Stimulated activated CD4-positive, alpha-beta T cell treated with anti-CD3 and anti-CD28 coated beads, Interleukin-1b, Interleukin-23, amount 100 ng/mL, for 24 hours (primary cell): ENCODE results near the gene TNIP2.
"Not testable (repeated sequence)": the region's sequence is repeated elsewhere in the genome, so short reads cannot be mapped to it uniquely, and the experiment has no call there.

Experiments used
- DNase-seq, 4 experiments: peaks; one replicate each; pipeline ENCODE4 v3.0.0-alpha.2; 2020; ENCODE audit warnings: low read depth in 4 of 4, low spot score in 1 of 4

TNIP2 gene

DNA sequence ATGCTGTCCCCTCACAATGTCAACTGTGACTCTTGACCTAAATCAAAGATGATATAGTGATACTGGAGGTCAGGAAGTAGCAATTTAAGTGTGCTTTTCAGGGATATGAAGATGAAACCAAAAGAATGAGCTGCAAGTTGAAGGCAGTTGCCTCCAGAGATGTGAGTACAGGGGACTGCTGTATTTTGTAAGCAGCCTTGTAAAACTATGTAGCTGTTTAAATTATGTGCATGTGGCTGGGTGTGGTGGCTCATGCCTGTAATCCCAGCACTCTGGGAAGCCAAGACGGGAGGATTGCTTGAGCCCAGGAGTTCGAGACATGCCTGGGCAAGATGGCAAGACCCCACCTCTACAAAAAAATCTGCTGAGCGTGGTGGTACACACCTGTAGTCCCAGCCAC, 15.1 kb upstream of the TNIP2 start:
- no peak for DNase-seq

DNA sequence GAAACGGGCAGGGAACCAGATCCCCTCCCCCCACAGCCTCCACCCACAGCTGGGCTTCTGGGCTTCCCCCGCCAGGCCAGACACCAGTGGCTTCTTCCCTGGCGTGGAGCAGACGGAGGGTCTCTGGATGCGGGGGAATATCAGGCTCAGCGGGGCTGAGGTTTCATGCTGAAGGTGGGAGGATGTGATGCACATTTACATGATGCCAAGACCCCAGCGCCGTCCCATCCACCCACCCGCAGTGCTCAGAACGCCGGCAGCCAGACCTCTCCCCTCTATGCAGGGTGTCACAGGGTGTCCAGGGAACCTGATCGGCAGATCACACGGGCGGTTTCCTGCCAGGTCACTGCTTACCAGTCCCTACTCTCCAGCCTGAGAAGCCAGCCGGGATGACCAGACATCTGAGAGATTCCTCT, 12.8 kb upstream of the TNIP2 start:
- DNase-seq: no peak

DNA sequence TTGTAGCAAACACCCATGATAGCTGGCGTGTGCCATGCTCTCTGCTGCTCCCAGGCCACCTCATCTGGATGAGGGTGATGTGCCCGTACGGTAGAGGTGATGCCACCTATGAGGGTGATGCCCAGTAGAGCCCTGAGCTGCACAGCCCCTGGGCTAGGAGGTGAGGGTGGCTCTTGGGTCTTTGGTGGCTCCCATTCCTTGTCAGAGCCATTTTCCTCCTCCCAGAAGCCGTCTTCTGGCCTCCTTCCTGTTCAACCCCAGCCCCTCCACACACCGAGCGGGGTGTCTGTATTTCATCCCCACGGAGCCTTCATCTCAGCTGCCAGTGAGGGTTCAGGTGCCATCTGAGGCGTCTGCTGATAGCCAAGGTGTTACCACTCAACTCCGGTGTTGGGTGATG, 12.0 kb upstream of the TNIP2 start:
- no peak for DNase-seq

DNA sequence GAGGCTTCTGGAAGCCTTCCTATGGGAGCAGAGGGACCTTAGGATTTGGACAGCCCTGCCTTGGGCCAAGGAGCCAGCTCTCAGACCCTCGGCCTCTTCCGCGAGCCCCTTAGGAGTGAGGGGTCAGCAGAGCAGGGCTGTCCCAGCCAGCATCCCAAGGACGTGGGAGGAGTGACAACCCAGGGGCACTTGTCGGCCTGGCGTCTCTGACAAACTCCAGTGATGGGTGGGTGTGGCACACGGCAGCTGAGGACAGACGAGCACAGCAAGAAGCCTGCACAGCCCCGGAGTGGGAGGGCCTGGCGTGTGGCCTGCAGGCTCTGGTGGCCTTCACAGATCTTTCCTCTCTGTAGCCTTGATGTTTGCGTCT, 11.6 kb upstream of the TNIP2 start:
- DNase-seq: no peak

DNA sequence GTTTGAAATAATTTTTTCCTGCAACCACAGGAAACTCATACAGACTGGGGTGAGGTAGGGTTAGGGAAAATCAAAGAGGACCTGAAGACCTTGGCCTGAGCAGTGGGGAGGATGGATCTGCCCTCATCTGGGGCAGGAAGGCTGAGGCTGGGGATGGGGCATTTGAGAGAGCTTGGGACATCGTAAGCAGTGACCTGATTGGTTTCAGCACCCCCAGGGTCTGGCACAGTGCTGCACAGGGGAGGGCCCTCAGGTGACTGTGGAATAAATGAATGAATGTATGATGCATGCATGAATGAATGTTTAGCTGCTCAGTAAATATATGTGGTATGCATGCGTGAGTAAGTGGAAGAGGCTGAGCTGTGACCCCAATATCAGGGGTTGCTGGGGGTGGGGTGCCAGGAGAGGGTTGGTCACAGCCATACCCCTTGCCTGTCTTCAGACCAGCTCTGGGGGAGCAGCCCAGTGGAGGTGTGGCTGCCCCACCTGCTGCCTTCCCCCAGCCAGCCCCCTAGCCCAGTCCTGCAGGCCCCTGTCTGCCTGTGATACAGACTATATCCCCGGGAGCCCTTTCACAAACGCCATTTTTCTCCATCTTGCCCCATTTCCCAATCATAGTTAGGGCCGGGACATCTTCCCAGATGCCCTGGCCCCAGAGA, 11.0 kb upstream of the TNIP2 start:
- no peak for DNase-seq

DNA sequence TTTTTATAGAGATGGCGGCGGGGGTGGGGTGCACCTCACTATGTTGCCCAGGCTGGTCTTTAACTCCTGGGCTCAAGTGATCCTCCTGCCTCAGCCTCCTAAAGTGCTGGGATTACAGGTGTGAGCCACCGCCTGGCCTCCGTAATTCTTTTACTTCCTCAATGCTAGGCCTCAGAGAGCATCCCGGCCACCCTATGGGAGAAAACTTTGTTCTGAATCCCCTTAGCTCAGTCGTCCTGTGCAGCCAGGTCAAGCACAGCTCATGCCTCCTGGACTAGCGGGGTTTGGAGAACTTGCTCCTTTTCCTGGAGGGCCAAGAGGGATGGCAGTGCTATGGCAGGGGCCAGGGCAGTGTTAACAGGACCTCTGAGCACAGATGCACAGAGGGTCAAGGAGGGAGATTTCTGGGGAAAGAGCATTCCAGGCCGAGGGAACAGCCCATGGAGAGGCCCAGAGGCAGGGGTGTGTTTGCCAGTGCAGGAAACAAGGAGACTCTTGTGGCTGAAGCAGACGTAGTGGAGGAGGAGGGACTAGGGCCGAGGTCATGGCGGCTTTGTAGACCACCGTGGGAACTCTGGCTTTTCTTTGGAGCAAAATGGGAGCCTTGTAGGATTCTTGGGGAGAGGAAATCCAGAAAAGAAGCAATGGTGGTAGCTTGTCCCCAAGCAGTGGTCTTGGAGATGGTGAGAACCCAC, 9.8 kb upstream of the TNIP2 start:
- no peak for DNase-seq

DNA sequence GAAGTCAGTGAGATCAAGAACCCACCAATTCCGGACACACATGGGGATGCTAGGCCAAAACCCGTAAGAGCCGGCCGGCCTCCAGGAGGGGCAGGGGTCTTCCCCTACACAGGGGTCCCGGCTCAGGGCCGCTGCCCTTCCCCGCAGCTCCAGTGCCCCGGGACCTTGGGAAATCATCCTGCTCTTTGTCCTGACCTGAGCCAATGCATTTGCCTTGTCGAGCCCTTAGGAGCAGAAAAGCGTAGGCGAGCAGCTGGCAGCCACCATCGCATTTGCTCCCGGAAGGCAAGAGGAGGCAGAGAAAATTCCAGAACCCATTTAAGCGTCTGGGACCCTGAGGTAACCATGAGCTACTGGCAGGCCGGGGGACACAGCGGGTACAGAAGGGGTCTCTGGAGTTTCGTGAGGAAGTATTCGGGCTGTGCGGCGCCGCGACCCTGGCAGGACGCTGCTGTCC, 7.4 kb upstream of the TNIP2 start:
- DNase-seq: no peak

DNA sequence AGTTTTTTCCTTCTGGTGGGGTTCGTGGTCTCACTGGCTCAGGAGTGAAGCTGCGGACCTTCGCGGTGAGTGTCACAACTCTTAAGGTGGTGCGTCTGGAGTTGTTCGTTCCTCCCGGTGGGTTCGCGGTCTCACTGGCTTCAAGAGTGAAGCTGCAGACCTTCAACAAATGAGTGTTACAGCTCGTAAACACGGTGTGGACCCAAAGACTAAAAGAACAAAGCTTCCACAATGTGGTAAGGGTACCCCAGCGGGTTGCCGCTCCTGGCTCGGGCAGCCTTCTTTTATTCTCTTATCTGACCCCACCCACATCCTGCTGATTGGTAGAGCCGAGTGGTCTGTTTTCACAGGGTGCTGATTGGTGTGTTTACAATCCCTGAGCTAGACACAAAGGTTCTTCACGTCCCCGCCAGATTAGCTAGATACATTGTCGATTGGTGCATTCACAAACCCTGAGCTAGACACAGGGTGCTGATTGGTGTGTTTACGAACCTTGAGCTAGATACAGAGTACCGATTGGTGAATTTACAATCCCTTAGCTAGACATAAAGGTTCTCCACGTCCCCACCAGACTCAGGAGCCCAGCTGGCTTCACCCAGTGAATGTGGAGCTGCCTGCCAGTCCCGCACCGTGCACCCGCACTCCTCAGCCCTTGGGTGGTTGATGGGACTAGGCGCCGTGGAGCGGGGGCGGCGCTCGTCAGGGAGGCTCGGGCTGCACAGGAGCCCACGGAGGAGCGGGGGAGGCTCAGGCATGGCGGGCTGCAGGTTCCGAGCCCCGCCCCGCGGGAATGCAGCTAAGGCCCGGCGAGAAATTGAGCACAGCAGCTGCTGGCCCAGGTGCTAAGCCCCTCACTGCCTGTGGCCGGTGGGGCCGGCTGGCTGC, 6.6 kb upstream of the TNIP2 start:
- not testable (repeated sequence) for DNase-seq

DNA sequence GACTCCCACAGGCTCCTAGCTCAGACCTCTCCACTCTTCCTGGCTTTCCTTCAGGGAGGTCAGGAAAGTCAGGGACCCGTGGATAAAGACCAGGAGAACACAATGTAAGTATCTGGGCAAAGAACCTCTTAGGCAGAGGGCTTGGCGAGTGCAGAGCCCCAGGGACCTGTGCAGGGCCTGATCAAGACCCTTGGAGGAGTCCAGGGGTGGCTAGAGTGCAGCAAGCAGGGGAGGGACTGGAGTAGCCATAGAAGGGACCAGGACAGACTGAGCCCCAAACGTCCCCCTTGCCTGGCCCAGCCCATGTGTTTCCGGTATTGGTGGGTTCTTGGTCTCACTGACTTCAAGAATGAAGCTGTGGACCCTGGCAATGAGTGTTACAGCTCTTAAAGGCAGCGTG, 5.9 kb upstream of the TNIP2 start:
- DNase-seq: no peak

DNA sequence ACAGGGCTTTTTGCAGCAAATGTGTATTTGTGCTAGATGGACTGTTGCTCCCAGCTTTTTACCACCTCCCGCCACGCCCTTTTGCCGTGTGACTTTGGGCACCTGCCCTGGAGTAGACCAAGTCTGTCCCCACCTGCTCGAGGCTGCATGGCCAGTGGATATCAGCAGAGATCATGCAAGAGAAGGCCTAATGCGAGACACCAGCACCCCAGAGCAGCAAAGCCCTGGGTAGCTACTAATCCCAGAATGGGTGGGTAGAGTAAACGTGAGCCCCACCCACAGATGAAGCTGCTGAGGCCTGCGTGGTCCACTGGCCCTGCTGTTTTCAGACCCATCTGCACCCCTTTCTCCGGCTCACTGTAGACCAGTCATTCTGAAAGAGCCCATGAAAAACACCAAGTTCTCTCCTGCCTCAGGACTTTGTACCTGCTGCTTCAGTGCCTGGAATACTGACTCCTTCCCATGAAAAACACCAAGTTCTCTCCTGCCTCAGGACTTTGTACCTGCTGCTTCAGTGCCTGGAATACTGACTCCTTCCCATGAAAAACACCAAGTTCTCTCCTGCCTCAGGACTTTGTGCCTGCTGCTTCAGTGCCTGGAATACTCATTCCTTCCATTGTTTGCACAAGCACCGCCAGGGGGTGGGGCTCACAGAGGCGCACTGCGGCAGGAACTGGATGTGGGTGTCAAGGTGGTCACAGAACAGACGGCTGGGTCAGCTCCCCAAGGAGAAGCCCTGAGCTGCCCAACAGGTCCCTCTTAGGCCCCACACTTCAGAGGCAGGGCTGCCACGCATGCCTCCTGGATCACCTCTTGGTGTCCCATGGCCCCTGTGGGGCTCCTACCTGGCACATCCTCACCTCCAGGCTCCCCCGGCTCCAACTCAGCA, 5.1 kb upstream of the TNIP2 start:
- no peak for DNase-seq

DNA sequence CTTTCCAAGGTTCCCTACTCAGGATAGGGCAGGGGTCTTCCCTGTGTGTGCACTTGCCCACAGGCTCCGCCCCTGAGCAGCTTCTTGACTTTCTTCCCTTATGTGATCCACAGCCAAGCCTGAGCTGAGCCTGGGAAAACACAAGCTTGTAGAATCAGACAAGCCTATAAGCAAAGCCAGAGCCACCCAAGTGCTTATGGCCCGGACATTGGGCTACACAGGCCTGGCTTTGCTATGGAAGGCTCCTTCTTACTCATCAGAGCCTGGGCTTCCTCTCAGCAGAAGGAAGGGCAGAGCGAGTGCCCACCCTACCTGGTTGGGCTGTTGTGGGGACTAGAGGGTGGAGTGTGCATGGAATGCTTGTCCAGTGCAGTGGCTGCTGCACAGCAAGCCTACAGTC, 1.3 kb upstream of the TNIP2 start:
- no peak for DNase-seq

DNA sequence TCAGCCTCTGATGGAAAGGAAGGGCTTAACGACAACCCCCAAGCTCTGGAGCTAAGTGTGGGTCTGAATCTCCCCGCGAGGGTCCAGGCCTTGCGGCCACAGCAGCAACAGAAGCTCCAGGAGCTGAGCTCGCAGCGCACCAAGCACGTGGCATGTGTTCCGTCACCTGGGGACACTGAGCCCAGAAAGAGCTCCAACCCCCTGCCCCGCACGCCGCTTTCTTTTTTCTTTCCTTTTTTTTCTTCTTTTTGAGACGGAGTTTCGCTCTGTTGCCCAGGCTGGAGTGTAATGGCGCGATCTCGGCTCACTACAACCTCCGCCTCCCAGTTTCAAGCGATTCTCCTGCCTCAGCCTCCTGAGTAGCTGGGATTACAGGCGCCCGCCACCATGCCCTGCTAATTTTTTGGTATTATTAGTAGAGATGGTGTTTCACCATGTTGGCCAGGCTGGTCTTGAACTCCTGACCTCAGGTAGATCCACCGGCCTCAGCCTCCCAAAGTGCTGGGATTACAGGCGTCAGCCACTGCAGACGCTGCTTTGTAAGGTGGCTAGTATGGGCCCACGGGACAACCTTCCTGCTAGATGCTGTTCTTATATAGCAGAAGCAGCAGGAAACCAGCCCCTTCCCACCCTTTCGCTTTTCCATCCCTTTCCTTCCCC, 685 bp upstream of the TNIP2 start:
- no peak for DNase-seq

DNA sequence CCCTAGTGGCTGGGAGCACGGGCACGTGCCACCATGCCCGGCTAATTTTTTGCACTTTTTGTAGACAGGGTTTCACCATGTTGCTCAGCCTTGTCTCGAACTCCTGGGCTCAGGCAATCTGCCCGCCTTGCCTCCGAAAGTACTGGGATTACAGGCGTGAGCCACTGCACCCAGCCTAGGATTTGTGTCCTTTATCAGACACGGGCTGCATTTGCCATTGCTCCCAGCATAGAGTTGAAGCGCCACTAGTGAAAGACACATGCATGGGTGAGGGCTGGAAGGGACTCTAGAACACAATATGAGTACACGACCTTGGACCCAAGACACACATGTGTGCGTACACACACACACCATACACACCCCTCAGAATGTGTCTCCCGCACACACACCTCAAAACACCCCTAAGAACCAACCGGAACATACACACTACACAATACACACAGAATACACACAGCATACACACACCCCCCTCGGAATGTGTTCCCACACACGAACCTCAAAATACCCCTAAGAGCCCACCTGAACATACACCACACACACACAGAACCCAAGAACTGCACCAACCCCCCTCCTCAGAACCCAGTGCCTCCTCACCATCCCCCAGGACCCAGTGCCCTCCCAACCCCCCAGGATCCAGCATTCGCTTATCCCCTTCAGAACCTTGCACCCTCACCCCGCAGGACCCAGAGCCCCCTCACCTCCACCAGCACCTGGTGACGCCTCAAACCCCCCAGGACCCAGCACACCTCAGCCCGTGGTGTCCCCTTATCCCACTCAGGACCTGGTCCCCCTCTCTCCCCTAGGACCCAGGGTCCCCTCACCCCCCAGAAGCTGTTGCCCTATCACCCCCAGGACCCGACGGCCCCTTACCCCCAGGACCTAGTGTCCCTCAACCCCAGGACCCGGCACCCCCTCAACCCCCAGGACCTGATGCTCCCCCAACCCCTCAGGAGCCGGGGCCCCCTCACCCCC, 1.0 kb downstream of the TNIP2 start:
- no peak for DNase-seq

DNA sequence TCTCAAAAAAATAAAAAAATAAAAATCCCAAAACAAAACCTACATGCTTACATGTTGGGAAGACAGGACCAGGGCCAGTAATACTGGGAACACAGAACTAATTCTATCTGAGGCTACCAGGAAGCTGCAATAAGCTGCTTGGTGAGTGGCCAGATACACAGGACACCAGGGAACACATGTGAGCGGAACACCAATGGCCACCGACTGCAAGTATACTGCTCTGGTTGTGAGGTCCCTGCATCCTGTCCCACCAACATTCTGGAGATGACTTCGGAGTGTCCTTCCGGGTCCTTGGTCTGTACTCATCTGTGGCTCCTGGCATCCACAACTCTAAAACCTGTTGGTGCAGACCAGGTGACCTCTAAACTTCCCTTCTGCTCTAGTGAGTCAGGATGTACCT, 2.7 kb downstream of the TNIP2 start:
- no peak for DNase-seq

DNA sequence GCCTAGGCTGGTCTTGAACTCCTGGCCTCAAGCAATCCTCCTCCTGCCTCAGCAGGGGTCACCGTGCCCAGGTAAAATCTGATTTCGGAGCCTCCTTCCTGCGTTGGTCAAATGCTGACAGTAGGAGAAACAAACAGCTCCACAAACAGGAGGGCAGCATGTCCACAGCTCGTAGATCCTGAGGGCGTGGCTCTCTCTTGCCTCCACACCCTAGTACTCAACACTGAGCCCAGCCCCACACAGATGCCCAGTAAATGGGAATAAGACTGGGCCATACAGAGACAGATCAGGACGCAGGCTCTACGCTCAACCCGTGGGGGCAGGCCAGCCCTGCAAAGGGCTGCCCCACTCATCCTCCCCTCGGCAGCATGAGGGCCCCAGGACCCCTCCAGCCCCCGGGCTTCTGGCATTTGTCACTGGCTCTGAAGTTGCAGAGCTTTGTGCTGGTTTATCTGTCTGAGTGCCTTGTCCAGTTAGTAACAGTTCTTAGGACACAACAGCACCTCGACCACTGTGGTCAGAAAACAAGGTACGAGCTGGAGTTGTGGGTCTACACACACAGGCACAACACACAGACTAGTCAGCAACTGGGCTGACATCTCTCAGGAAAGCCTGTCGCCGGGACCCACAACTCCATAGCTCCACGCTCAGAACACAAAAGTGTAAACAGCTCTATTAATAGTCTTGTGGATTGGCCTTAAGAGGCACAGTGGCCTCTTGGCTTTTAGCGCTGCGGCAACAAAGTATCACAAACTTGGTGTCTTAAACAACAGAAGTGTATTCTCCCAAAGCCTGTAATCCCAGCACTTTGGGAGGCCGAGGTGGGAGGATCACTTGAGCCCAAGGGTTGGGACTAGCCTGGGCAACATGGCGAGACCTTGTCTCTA, 5.2 kb downstream of the TNIP2 start:
- DNase-seq: no peak

DNA sequence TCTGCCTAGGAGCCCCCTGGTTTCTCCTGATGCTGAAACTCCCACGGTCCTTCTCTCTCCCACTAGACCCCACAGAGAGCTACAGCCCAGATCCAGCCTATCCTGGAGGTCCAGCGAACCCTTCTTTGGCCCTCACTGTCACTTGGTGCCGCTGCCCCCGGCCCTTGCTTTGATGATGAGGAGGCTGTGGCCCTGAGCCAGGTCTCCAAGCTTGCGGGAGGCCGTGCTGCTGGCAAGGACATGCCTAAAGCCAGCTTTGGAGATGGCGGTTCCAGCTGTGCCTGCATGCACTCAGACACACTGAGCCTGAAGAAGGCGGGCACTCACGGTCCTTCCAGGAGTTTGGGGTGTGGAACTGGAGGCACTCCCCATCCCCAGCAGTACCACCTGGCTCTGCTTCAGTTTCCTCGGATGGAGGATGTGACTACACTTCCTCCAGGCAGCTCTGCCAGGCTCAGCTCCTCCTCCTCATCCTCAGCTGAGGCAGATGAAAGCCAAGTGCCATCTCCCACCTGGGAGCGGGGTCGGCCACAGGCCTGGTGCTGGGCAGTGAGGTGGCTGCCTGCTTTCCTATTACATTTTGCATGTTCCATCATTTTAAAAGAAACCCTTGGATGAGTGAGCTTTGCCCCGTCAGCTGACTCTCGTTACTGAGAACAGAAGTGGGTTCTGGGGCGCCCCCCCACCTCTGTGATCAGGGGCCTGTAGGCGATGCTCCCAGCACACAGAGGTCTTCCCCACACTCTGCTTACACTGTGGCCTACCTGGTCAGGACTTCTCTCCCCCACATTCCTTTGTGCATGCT, 9.0 kb downstream of the TNIP2 start:
- no peak for DNase-seq

DNA sequence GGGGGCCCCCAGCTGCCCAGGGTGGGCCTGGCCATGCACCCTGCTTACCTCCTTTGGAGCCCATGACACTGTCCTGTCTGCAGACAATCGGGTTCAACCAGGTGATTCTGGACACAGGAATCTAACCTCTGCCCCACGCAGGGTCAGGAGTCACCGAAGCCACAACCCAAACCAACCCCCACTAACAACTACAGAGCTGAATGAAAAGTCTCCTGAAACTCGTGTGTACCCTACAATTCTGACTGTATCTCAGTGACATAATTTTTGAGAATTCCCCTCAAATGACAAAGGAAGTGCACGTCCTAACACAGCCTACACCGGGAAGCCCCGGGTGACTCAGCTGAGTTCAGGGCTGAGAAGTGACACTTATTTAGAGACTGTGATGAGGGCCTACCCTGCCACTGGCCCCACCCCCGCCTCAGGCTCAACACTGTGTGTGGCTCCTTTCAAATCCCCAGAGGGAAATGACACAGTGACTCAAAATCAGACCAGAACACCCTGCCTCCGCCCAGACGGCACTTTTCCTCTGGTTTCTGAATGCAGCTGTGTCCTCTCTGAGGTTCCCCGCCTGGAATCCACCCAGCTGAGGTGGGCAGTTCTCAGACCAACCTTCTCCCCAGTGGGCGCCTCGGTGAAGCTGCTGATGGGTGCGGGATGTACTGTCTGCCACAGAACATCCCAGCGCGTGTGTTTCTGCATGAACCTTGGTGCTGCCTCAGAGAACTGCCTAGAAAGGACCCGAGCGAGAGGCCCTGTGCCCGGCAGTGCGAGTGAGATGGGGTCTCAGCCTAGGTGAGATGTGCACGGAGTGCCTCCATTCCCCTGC, 9.9 kb downstream of the TNIP2 start:
- DNase-seq: peak; percentile 78 to 98 (median 83)
